Caco-2 (cell line): ENCODE data around the gene CGB7. TPM values are rescaled to one million over a fixed set of nuclear protein-coding genes. Genes with fewer than 3 reads are reported as not detected.
"Not testable (repeated sequence)": the region's sequence is repeated elsewhere in the genome, so short reads cannot be mapped to it uniquely, and the experiment has no call there.

Source experiments
- BruUV-seq: library from RNA; stranded (reverse); fragments of 400-500 nt; replicated peaks from 2 replicates; lab custom pipeline; 2021; lab: Mats Ljungman, UMichigan
- CTCF ChIA-PET: fragments of 300-600 bp; sonication (Branson Sonifier 250); formaldehyde crosslinking; loops from one replicate; lab custom pipeline; 2022; ENCODE audit warnings: antibody characterized with exemption; lab: Charles Lee
- POLR2A ChIA-PET: fragments of 300-600 bp; sonication (Branson Sonifier 250); formaldehyde crosslinking; loops from one replicate; lab custom pipeline; 2022; ENCODE audit warnings: antibody characterized with exemption; lab: Charles Lee
- DNase-seq, 2 experiments: peaks; one replicate each; pipeline versions ENCODE4 v3.0.0 to v3.0.0-alpha.2; 2020 to 2022
- H3K27me3 ChIP-seq: replicated peaks from 2 replicates; pipeline ENCODE4 v1.6.0; 2011; ENCODE audit warnings: low read length; ENCODE audit not compliant: control insufficient read depth, insufficient read depth
- H3K36me3 ChIP-seq: 2 replicates; pipeline ENCODE4 v1.5.1; 2011; ENCODE audit warnings: low read length; ENCODE audit not compliant: control insufficient read depth, insufficient read depth
- H3K4me1 ChIP-seq: fragments of 250-450 bp; sonication (Bioruptor Pico); 2 replicates; pipeline ENCODE4 v1.5.1; 2020; ENCODE audit warnings: mild to moderate bottlenecking
- H3K4me3 ChIP-seq: 2 replicates; pipeline ENCODE4 v1.5.1; 2011; ENCODE audit warnings: low read depth, mild to moderate bottlenecking, control low read depth, low read length
- H3K9me3 ChIP-seq: fragments of 250-450 bp; sonication (Bioruptor Pico); 2 replicates; pipeline ENCODE4 v1.5.1; 2020; ENCODE audit warnings: mild to moderate bottlenecking, moderate library complexity
- H3K27ac Mint-ChIP-seq: one replicate; pipeline ENCODE4 v1.8.0; 2022; ENCODE audit warnings: mixed read lengths; ENCODE audit not compliant: unreplicated experiment
- H3K27me3 Mint-ChIP-seq: one replicate; pipeline ENCODE4 v1.8.0; 2022; ENCODE audit warnings: mixed read lengths; ENCODE audit not compliant: insufficient read depth, unreplicated experiment
- H3K36me3 Mint-ChIP-seq: one replicate; pipeline ENCODE4 v1.8.0; 2022; ENCODE audit warnings: mild to moderate bottlenecking, mixed read lengths; ENCODE audit not compliant: insufficient read depth, unreplicated experiment
- H3K4me1 Mint-ChIP-seq: one replicate; pipeline ENCODE4 v1.8.0; 2022; ENCODE audit warnings: low read depth, mixed read lengths; ENCODE audit not compliant: unreplicated experiment
- H3K4me3 Mint-ChIP-seq: one replicate; pipeline ENCODE4 v1.8.0; 2022; ENCODE audit warnings: mild to moderate bottlenecking, moderate library complexity, mixed read lengths; ENCODE audit not compliant: unreplicated experiment
- H3K9me3 Mint-ChIP-seq: one replicate; pipeline ENCODE4 v1.8.0; 2022; ENCODE audit warnings: mixed read lengths; ENCODE audit not compliant: unreplicated experiment
- intact Hi-C: fragments of 100-400 bp; cut with micrococcal nuclease; formaldehyde crosslinking; loops from one replicate; pipeline ENCODE4 v1.10.0; 2022; ENCODE audit not compliant: unreplicated experiment
- total RNA-seq: library from RNA; stranded (reverse); gene quantifications from 2 replicates; pipeline ENCODE4 v1.2.3, GENCODE V29; 2022
- TF ChIP-seq, protein P1 (sequence below), 2 experiments: fragments of 200-600 bp in 1 of 2; IDR thresholded peaks; 1 replicate in 1 of 2; 2 replicates in 1 of 2; pipeline versions ENCODE4 v1.5.1 to v1.8.0; 2011 to 2022; ENCODE audit warnings: antibody characterized with exemption in 1 of 2, control low read depth in 1 of 2, inconsistent platforms in 1 of 2, low read depth in 1 of 2, low read length in 1 of 2, mild to moderate bottlenecking in 1 of 2, moderate library complexity in 1 of 2; ENCODE audit not compliant: insufficient read depth in 1 of 2, severe bottlenecking in 1 of 2, unreplicated experiment in 1 of 2

The CGB7 gene
- total RNA-seq, 1 experiment from 2014 or later: 3.0 TPM

DNA sequence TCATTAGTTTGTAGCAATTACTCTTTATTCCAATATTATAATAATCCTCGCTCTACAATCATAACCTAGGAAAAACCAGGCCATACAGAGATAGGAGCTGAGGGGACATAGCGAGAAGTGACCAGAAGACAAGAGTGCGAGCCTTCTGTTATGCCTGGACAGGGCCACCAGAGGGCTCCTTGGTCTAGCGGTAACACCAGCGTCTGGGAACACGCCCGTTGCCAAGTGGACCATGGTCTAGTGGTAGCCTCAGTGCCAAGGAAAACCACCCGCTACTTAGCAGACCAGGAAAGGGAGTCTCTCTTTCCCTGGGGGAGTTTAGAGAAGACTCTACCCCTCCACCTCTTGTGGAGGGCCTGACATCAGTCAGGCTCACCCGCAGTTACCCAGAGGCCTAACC lies 17.3 kb upstream of the CGB7 start:
- not testable (repeated sequence) for H3K9me3 Mint-ChIP-seq, H3K9me3 ChIP-seq
- DNase-seq: peak; percentile 56 to 68

GRCh38 chr19:49073514-49074378 lies 16.2 kb upstream of the CGB7 start:
- H3K9me3 ChIP-seq: no peaks in the 10 kb centered on the region
- Mint-ChIP-seq H3K9me3 (peaks cover 15% of the 10 kb centered on the region), H3K27me3 (no peaks in the 10 kb centered on the region), H3K4me1 (peaks cover 17% of the 10 kb centered on the region), H3K4me3 (peak overlapping the region; percentile 78), H3K27ac (peak overlapping the region; percentile 60), H3K36me3 (peaks cover 19% of the 10 kb centered on the region)
- peaks cover 11% of the 10 kb centered on the region for H3K4me1 ChIP-seq
- no peaks in the 10 kb centered on the region for H3K27me3 ChIP-seq
- DNase-seq: peak; percentile 59 to 72
- TF ChIP-seq, protein P1, sequence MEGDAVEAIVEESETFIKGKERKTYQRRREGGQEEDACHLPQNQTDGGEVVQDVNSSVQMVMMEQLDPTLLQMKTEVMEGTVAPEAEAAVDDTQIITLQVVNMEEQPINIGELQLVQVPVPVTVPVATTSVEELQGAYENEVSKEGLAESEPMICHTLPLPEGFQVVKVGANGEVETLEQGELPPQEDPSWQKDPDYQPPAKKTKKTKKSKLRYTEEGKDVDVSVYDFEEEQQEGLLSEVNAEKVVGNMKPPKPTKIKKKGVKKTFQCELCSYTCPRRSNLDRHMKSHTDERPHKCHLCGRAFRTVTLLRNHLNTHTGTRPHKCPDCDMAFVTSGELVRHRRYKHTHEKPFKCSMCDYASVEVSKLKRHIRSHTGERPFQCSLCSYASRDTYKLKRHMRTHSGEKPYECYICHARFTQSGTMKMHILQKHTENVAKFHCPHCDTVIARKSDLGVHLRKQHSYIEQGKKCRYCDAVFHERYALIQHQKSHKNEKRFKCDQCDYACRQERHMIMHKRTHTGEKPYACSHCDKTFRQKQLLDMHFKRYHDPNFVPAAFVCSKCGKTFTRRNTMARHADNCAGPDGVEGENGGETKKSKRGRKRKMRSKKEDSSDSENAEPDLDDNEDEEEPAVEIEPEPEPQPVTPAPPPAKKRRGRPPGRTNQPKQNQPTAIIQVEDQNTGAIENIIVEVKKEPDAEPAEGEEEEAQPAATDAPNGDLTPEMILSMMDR (IDR thresholded peaks at IDR 0.05; ENCODE audit: insufficient read depth in 1 of 2, low read depth in 1 of 2, low read length in 1 of 2, severe bottlenecking in 1 of 2, unreplicated experiment in 1 of 2): peak; percentile 44 to 53
- CTCF ChIA-PET: interaction anchor here (0.6 to 1.8 kb wide), 15 partner anchors 9 to 155 kb away, joined by 3 to 16 read pairs (median 8); partner anchors contain the start of genes CGB7, GYS1, NTF4 and RUVBL2
- no peaks in the 10 kb centered on the region for H3K36me3 ChIP-seq
- intact Hi-C loops: loop anchor here (1.0 to 5.0 kb wide), 3 partner anchors 56 to 286 kb away; partner anchors contain the start of genes GYS1, LHB and RUVBL2
- BruUV-seq: no TSS peak
- POLR2A ChIA-PET: interaction anchor here (0.7 to 1.3 kb wide), 2 partner anchors 9 to 54 kb away, joined by 3 to 7 read pairs; partner anchors contain the start of gene NTF4
- no peak overlapping the region for H3K4me3 ChIP-seq

More for the DNA sequence above, 17.3 kb upstream of the CGB7 start:
- CTCF ChIA-PET: interaction anchor here (0.7 to 1.8 kb wide), 7 partner anchors 10 to 267 kb away, joined by 3 to 16 read pairs (median 8); partner anchors contain the start of gene NTF4
- not testable (repeated sequence) for H3K4me3 ChIP-seq, BruUV-seq, H3K36me3 ChIP-seq, H3K27me3 ChIP-seq, H3K27ac Mint-ChIP-seq, H3K4me3 Mint-ChIP-seq, H3K27me3 Mint-ChIP-seq
- intact Hi-C loops: loop anchor here (1.0 to 5.0 kb wide), 3 partner anchors 58 to 288 kb away; partner anchors contain the start of genes GYS1, LHB and RUVBL2
- POLR2A ChIA-PET: interaction anchor here (1.3 kb wide), 1 partner anchor 10 kb away, joined by 7 read pairs; the partner anchor contains the start of gene NTF4
- peaks cover 15% of the 10 kb centered on the region for H3K4me1 Mint-ChIP-seq
- H3K36me3 Mint-ChIP-seq: peaks cover 15% of the 10 kb centered on the region
- peaks cover 11% of the 10 kb centered on the region for H3K4me1 ChIP-seq
- TF ChIP-seq, protein P1 (IDR thresholded peaks at IDR 0.05; ENCODE audit: insufficient read depth in 1 of 2, low read depth in 1 of 2, low read length in 1 of 2, severe bottlenecking in 1 of 2, unreplicated experiment in 1 of 2): peak; percentile 37 to 59

DNA sequence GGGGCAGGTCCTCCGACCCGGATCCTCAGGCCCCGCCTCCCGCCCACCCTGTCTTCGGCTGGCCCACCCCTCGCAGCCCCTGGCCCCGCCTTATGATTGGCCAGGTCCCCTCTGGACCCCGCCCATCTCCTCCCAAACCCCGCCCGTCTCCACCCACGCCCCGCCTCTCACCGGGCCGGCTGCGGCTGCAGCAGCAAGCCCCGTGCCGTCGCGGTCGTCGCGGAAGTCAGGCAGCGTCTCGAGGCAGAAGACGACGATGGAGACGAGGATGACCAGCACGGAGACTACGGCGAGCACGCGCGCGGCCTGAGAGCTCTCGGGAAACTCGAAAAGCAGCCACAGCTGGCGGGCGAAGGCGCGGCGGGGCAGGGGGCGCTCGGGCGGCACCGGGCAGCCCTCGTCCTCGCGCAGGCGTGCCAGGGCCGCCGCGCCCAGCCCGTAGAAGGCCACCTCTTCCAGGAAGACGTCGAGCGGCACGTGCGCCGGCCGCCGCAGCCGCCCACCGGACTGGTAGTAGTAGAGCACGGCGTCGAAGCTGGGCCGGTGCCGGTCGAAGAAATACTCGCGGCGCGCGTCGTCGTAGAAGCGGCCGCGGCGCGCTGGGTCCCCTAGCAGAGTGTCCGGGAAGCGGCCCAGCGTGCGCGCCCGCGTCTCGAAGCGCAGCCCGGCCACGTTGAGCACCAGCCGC lies 14.5 kb upstream of the CGB7 start:
- Mint-ChIP-seq H3K36me3 (peaks cover 19% of the 10 kb centered on the region), H3K4me3 (peak overlapping the region; percentile 78), H3K27ac (peak overlapping the region; percentile 83), H3K4me1 (peaks cover 25% of the 10 kb centered on the region), H3K27me3 (no peaks in the 10 kb centered on the region), H3K9me3 (peaks cover 22% of the 10 kb centered on the region)
- no peaks in the 10 kb centered on the region for H3K36me3 ChIP-seq
- H3K4me1 ChIP-seq: peaks cover 17% of the 10 kb centered on the region
- no peaks in the 10 kb centered on the region for H3K27me3 ChIP-seq
- TF ChIP-seq, protein P1 (IDR thresholded peaks at IDR 0.05; ENCODE audit: insufficient read depth in 1 of 2, low read depth in 1 of 2, low read length in 1 of 2, severe bottlenecking in 1 of 2, unreplicated experiment in 1 of 2): no peak
- ChIA-PET CTCF (interaction anchor here (0.6 to 1.0 kb wide), 4 partner anchors 78 to 1497 kb away, joined by 3 to 4 read pairs (median 3); partner anchors contain the start of gene RUVBL2), POLR2A (no interaction called here)
- H3K4me3 ChIP-seq: peak overlapping the region; percentile 55
- DNase-seq: peak; percentile 88 to 92
- no TSS peak for BruUV-seq
- H3K9me3 ChIP-seq: no peaks in the 10 kb centered on the region
- intact Hi-C loops: loop anchor here (5.0 kb wide), 2 partner anchors 80 to 285 kb away; partner anchors contain the start of genes GYS1 and RUVBL2
